Chondrocyte (in vitro differentiated cells): ENCODE measurements around the gene DCBLD2. TPM values are rescaled to one million over a fixed set of nuclear protein-coding genes. Genes with fewer than 3 reads are reported as not detected.
A peak's percentile ranks its signal among the peaks of the same experiment; 100 is the strongest.
"Not testable (repeated sequence)": the region's sequence is repeated elsewhere in the genome, so short reads cannot be mapped to it uniquely, and the experiment has no call there.

ENCODE experiments used
- DNase-seq: peaks from one replicate; pipeline ENCODE4 v3.0.0; 2021; ENCODE audit warnings: mixed read lengths, low spot score
- H3K27ac Mint-ChIP-seq: one replicate; pipeline ENCODE4 v1.8.0; 2021; ENCODE audit warnings: mild to moderate bottlenecking, moderate library complexity, mixed read lengths; ENCODE audit not compliant: unreplicated experiment
- H3K27me3 Mint-ChIP-seq: 2 replicates; pipeline ENCODE4 v1.8.0; 2021; ENCODE audit warnings: low read depth, mixed read lengths
- H3K36me3 Mint-ChIP-seq: 2 replicates; pipeline ENCODE4 v1.8.0; 2021; ENCODE audit warnings: low read depth, mixed read lengths
- H3K4me1 Mint-ChIP-seq: 2 replicates; pipeline ENCODE4 v1.8.0; 2021; ENCODE audit warnings: low read depth, mild to moderate bottlenecking, mixed read lengths
- H3K4me3 Mint-ChIP-seq: one replicate; pipeline ENCODE4 v1.8.0; 2021; ENCODE audit warnings: mild to moderate bottlenecking, moderate library complexity, mixed read lengths; ENCODE audit not compliant: unreplicated experiment
- H3K9me3 Mint-ChIP-seq: 2 replicates; pipeline ENCODE4 v1.8.0; 2021; ENCODE audit warnings: low read depth, mixed read lengths
- total RNA-seq: library from RNA; stranded (reverse); gene quantifications from 3 replicates; pipeline ENCODE4 v1.2.1, GENCODE V29; 2021
- TF ChIP-seq, protein P1 (sequence below): fragments of 200-600 bp; sonication (generic); IDR thresholded peaks from 2 replicates; pipeline ENCODE4 v1.5.0; 2021; ENCODE audit warnings: antibody characterized with exemption, mild to moderate bottlenecking, moderate library complexity

DCBLD2 gene
- total RNA-seq, 1 donor from 2014 or later = 63.2 TPM

DNA sequence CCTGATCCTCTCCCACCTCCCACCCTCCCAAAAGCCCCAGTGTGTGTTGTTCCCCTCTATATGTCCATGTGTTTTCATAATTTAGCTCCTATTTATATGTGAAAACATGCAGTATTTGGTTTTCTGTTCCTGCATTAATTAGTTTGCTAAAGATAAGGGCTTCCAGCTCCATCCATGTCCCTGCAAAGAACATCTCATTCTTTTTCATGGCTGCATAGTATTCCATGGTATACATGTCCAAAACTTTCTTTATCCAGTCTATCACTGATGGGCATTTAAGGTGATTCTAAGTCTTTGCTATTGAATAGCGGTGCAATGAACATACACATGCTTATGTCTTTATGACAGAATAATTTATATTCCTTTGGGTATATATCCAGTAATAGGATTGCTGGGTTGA lies 53.4 kb downstream of the DCBLD2 start:
- Mint-ChIP-seq H3K27ac (no peak overlapping the region), H3K27me3 (no peaks in the 10 kb centered on the region), H3K4me3 (no peak overlapping the region), H3K36me3 (peaks cover 10% of the 10 kb centered on the region), H3K9me3 (no peaks in the 10 kb centered on the region), H3K4me1 (peaks cover 46% of the 10 kb centered on the region)
- no peak for DNase-seq
- TF ChIP-seq, protein P1, sequence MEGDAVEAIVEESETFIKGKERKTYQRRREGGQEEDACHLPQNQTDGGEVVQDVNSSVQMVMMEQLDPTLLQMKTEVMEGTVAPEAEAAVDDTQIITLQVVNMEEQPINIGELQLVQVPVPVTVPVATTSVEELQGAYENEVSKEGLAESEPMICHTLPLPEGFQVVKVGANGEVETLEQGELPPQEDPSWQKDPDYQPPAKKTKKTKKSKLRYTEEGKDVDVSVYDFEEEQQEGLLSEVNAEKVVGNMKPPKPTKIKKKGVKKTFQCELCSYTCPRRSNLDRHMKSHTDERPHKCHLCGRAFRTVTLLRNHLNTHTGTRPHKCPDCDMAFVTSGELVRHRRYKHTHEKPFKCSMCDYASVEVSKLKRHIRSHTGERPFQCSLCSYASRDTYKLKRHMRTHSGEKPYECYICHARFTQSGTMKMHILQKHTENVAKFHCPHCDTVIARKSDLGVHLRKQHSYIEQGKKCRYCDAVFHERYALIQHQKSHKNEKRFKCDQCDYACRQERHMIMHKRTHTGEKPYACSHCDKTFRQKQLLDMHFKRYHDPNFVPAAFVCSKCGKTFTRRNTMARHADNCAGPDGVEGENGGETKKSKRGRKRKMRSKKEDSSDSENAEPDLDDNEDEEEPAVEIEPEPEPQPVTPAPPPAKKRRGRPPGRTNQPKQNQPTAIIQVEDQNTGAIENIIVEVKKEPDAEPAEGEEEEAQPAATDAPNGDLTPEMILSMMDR = no peak

DNA sequence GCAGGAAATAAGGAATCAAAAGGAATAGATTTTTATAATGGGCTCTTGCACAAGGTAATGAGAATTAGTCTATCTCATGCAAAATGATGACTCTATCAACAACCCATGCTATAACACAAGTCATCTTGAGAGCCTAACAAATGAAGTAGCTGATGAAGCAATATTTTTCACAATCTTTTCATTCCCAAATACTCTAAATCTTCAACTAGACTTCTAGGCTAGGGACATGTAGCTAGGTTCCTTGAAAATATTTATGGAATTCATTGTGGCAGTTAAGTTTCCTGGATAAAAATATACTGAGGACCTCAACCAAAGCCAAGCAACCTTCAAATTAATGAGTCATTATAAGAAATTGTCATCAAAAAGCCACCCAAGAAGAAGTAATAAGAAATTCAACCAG lies 55.4 kb downstream of the DCBLD2 start:
- Mint-ChIP-seq H3K4me3 (no peak overlapping the region), H3K27ac (peak overlapping the region; percentile 49), H3K9me3 (no peaks in the 10 kb centered on the region), H3K4me1 (peaks cover 53% of the 10 kb centered on the region), H3K27me3 (no peaks in the 10 kb centered on the region), H3K36me3 (peaks cover 10% of the 10 kb centered on the region)
- TF ChIP-seq, protein P1 = no peak
- DNase-seq = no peak

DNA sequence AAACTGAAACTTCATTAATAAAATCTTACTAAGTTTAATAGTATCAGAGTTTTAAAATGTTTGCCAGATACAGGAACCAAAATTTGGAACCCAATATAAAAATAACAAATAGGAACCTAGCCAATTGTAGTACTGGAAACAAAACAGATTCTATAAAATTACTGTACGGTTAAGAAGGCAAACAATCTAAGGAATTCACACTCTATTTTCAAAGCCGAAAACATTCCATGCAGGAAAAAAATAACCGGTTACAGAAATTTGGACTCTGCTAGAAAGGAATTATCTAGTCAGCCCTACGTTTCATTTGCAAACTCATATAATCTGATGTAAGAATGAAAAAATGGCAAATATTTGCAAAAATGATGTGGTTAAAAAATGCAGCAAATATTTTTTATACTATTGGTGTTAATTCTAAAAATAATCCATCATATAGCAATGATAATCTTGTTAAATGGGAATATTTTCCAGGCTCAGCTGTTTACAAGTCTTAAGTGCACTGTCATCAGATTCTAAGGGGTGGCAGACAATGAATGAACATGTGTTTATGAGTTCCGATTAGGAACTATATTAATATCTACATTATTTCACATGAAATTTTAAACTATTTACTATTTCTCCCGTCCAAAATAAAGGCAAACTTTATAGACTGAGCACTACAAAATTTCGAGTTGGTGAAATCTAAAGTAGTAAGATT lies 58.1 kb downstream of the DCBLD2 start:
- DNase-seq = no peak
- H3K27me3 Mint-ChIP-seq = no peaks in the 10 kb centered on the region
- peak overlapping the region; percentile 33 for H3K27ac Mint-ChIP-seq
- TF ChIP-seq, protein P1 = no peak
- H3K36me3 Mint-ChIP-seq = peaks cover 12% of the 10 kb centered on the region
- peaks cover 43% of the 10 kb centered on the region for H3K4me1 Mint-ChIP-seq
- no peak overlapping the region for H3K4me3 Mint-ChIP-seq
- H3K9me3 Mint-ChIP-seq = no peaks in the 10 kb centered on the region

DNA sequence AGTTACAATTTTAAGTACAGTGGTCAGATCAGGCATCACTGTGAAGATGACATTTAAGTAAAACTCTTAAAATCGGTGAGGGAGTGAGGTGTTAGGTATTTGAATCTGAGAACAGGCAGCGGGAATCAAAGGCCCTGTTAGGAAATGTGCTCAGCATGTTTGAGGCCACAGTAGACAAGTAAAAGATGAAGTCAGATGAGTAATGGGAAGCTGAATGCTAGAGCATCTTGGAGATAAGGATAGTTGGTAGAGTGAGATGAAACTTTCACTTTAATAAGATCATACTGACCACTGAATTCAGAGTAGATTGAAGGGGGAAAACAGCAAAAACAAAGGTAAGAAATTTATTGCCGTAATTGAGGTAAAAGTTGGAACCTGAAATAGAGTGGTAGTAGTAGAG lies 61.6 kb downstream of the DCBLD2 start:
- TF ChIP-seq, protein P1 = no peak
- no peak overlapping the region for H3K27ac Mint-ChIP-seq
- no peak for DNase-seq
- H3K9me3 Mint-ChIP-seq = no peaks in the 10 kb centered on the region
- no peaks in the 10 kb centered on the region for H3K27me3 Mint-ChIP-seq
- peaks cover 20% of the 10 kb centered on the region for H3K4me1 Mint-ChIP-seq
- no peak overlapping the region for H3K4me3 Mint-ChIP-seq
- peaks cover 4% of the 10 kb centered on the region for H3K36me3 Mint-ChIP-seq

DNA sequence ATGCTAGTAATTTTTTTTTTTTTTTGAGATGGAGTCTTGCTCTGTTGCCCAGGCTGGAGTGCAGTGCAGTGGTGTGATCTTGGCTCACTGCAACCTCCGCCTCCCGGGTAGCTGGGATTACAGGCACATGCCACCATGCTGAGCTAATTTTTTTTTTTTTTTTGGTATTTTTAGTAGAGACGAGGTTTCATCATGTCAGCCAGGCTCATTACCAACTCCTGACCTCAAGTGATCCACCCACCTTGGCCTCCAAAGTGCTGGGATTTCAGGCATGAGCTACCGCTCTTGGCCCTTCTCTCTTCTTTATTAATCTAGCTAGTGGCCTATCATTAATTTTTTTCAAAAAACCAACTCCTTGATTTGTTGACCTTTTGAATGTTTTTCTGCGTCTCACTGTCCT lies 70.4 kb downstream of the DCBLD2 start:
- not testable (repeated sequence) for H3K4me1 Mint-ChIP-seq, H3K27ac Mint-ChIP-seq, DNase-seq, H3K27me3 Mint-ChIP-seq, H3K4me3 Mint-ChIP-seq
- Mint-ChIP-seq H3K36me3 (peaks cover 12% of the 10 kb centered on the region), H3K9me3 (peaks cover 34% of the 10 kb centered on the region)

DNA sequence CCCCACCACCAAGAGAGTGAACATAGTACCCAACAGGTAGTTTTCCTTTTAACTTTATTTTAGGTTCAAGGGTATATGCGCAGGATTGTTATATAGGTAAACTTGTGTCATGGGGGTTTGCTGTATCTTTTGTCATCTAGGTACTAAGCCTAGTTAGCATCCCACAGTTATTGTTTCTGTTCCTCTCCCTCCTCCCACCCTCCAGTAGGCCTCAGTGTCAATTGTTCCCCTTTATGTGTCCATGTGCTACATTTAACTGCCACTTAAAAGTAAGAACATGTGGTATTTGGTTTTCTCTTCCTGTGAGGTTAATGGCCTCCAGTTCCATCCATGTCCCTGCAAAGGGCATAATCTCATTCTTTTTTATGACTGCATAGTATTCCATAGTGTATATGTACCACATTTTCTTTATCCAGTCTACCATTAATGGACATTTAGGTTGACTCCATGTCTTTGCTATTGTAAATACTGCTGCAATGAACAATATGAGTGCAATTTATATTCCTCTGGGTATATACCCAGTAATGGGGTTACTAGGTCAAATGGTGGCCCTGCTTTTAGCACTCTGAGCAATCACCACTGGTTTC lies 72.2 kb downstream of the DCBLD2 start:
- Mint-ChIP-seq H3K27me3 (no peaks in the 10 kb centered on the region), H3K27ac (no peak overlapping the region), H3K4me1 (peaks cover 7% of the 10 kb centered on the region), H3K36me3 (peaks cover 16% of the 10 kb centered on the region), H3K4me3 (no peak overlapping the region), H3K9me3 (peaks cover 34% of the 10 kb centered on the region)
- DNase-seq = no peak
- TF ChIP-seq, protein P1 = no peak
